Loucy (cell line): ENCODE measurements around the gene SPAG6.

Experiments
- H2AFZ ChIP-seq: fragments of 200-600 bp; sonication (generic); 2 replicates; pipeline ENCODE4 v1.6.0; 2016; ENCODE audit warnings: antibody characterized with exemption, mild to moderate bottlenecking, low read length, moderate library complexity
- H3F3A ChIP-seq: fragments of 200-600 bp; 2 replicates; pipeline ENCODE4 v1.6.0; 2016; ENCODE audit warnings: antibody characterized with exemption, low read depth, mild to moderate bottlenecking
- H3K27me3 ChIP-seq: fragments of 200-600 bp; sonication (generic); 2 replicates; pipeline ENCODE4 v1.6.1; 2014; ENCODE audit warnings: low read length, mild to moderate bottlenecking; ENCODE audit not compliant: insufficient read depth, poor library complexity, severe bottlenecking
- H3K36me3 ChIP-seq: fragments of 200-600 bp; sonication (generic); 2 replicates; pipeline ENCODE4 v1.6.1; 2016; ENCODE audit warnings: low read length; ENCODE audit not compliant: insufficient read depth
- H3K4me1 ChIP-seq: fragments of 200-600 bp; sonication (generic); 2 replicates; pipeline ENCODE4 v1.5.1; 2014; ENCODE audit warnings: low read length, mild to moderate bottlenecking; ENCODE audit not compliant: insufficient read depth, poor library complexity, severe bottlenecking
- H3K4me2 ChIP-seq: fragments of 200-600 bp; sonication (generic); 2 replicates; pipeline ENCODE4 v1.6.0; 2014; ENCODE audit warnings: antibody characterized with exemption, low read length, low read depth, mild to moderate bottlenecking; ENCODE audit not compliant: poor library complexity, severe bottlenecking
- H3K4me3 ChIP-seq: fragments of 200-600 bp; sonication (generic); 2 replicates; pipeline ENCODE4 v1.5.1; 2014; ENCODE audit warnings: low read length, mild to moderate bottlenecking, mixed read lengths; ENCODE audit not compliant: poor library complexity, severe bottlenecking
- H3K79me2 ChIP-seq: fragments of 200-600 bp; sonication (generic); 2 replicates; pipeline ENCODE4 v1.6.1; 2014; ENCODE audit warnings: low read length; ENCODE audit not compliant: insufficient read depth
- H3K9ac ChIP-seq: fragments of 200-600 bp; sonication (generic); 2 replicates; pipeline ENCODE4 v1.6.0; 2014; ENCODE audit warnings: mild to moderate bottlenecking, low read depth, low read length, moderate library complexity; ENCODE audit not compliant: poor library complexity, severe bottlenecking
- H3K9me2 ChIP-seq: fragments of 200-600 bp; sonication (generic); replicated peaks from 2 replicates; pipeline ENCODE4 v1.6.1; 2016; ENCODE audit warnings: low read depth, low read length, mixed read lengths
- H3K9me3 ChIP-seq: fragments of 200-600 bp; sonication (generic); 2 replicates; pipeline ENCODE4 v1.6.1; 2014; ENCODE audit warnings: mild to moderate bottlenecking, antibody characterized with exemption, low read length, low read depth; ENCODE audit not compliant: insufficient read depth
- H4K20me1 ChIP-seq: fragments of 200-600 bp; sonication (generic); 2 replicates; pipeline ENCODE4 v1.6.0; 2014; ENCODE audit warnings: antibody characterized with exemption, low read length, mild to moderate bottlenecking; ENCODE audit not compliant: insufficient read depth, poor library complexity, severe bottlenecking
- EZH2phosphoT487 ChIP-seq: fragments of 200-600 bp; IDR thresholded peaks from 2 replicates; pipeline ENCODE4 v1.6.1; 2018; ENCODE audit warnings: antibody characterized with exemption, mild to moderate bottlenecking, moderate library complexity, borderline replicate concordance
- TF ChIP-seq, protein P1 (sequence below): fragments of 200-600 bp; sonication (generic); conservative IDR thresholded peaks from 2 replicates; pipeline ENCODE4 v1.5.1; 2014; ENCODE audit warnings: mild to moderate bottlenecking, antibody characterized with exemption, low read length

SPAG6 gene

DNA sequence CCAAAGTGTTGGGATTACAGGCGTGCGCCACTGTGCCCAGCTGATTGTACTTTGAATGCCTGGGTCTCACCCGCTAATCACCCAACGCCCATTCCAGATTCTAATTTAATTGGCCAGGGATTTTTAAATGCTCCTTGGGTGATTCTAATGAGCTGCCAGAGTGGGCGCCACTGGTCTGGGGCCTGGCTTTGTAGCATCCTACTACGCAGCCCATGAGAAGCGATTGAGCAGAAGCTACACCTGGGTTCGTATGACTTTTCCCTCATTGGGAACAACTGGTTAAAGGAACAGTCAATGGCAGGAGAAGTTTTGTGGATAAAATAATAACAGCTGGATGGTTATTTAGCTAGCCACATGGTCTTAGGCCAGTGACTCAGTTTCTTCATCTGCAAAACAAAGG lies 108.0 kb downstream of the SPAG6 start:
- H3K4me2 ChIP-seq: no peak overlapping the region
- H3K4me1 ChIP-seq: no peaks in the 10 kb centered on the region
- H3K79me2 ChIP-seq: no peaks in the 10 kb centered on the region
- H3K9me3 ChIP-seq: no peaks in the 10 kb centered on the region
- no peaks in the 10 kb centered on the region for H3F3A ChIP-seq
- H3K4me3 ChIP-seq: no peak overlapping the region
- TF ChIP-seq EZH2phosphoT487: no peak
- TF ChIP-seq, protein P1, sequence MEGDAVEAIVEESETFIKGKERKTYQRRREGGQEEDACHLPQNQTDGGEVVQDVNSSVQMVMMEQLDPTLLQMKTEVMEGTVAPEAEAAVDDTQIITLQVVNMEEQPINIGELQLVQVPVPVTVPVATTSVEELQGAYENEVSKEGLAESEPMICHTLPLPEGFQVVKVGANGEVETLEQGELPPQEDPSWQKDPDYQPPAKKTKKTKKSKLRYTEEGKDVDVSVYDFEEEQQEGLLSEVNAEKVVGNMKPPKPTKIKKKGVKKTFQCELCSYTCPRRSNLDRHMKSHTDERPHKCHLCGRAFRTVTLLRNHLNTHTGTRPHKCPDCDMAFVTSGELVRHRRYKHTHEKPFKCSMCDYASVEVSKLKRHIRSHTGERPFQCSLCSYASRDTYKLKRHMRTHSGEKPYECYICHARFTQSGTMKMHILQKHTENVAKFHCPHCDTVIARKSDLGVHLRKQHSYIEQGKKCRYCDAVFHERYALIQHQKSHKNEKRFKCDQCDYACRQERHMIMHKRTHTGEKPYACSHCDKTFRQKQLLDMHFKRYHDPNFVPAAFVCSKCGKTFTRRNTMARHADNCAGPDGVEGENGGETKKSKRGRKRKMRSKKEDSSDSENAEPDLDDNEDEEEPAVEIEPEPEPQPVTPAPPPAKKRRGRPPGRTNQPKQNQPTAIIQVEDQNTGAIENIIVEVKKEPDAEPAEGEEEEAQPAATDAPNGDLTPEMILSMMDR: peak; percentile 19; the same call in 1 of the 2 replicates
- H3K27me3 ChIP-seq: no peaks in the 10 kb centered on the region
- no peaks in the 10 kb centered on the region for H4K20me1 ChIP-seq
- no peaks in the 10 kb centered on the region for H3K36me3 ChIP-seq
- no peak overlapping the region for H3K9ac ChIP-seq
- H2AFZ ChIP-seq: no peak overlapping the region
- H3K9me2 ChIP-seq: no peaks in the 10 kb centered on the region

DNA sequence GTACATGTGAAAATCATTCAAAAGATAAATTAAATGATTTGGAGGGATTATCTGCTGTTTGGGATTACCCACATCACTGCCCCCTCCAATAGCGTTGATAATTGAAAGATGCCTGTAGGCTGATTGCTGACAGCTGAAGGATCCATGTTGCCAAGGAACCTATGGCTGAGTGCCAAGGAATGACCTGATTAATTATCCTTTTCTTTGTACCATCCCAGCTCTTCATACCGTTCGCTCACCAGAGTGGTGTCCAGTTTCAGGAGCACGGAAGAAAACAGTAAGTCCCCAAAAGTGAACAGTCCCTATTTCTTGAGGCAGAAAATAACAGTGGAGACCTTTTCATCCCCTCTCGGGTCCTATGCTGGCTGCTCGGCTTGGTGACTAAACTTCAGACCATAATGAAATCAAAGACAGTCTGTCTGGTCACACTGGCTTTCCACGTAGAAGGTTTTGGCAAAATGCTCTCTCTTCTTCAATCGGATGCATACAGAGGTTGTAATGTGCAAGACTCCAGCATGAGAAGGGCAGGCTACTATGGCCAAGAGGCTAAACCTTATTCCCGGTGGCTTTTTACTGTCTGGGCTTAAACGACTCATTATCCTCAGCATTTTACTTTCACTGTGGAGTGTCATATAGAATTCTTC lies 108.8 kb downstream of the SPAG6 start:
- no peaks in the 10 kb centered on the region for H3K27me3 ChIP-seq
- no peak overlapping the region for H2AFZ ChIP-seq
- H3K79me2 ChIP-seq: no peaks in the 10 kb centered on the region
- no peaks in the 10 kb centered on the region for H4K20me1 ChIP-seq
- no peaks in the 10 kb centered on the region for H3K36me3 ChIP-seq
- H3K4me3 ChIP-seq: no peak overlapping the region
- H3K9me3 ChIP-seq: no peaks in the 10 kb centered on the region
- H3K4me1 ChIP-seq: no peaks in the 10 kb centered on the region
- no peak for TF ChIP-seq EZH2phosphoT487
- TF ChIP-seq, protein P1: no peak
- no peaks in the 10 kb centered on the region for H3K9me2 ChIP-seq
- no peak overlapping the region for H3K9ac ChIP-seq
- H3K4me2 ChIP-seq: no peak overlapping the region
- H3F3A ChIP-seq: no peaks in the 10 kb centered on the region

DNA sequence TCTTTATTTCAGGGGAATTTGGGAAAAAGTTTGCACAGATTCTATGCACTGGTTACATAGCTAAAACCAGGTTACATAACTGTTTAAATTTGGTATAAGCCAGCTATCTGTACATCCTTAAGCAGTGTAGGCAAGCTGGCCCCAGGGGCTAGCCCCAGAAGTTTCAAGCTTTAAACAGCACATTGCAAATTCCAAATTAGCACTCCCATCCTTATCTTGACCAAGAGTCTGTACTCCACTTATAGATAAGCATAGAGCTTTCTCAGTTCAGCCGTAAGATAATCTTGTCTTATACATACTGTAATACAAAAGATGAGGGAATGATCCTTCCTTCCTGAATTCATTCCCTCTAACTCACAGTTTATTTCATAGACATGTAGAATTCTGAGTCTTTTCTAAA lies 109.3 kb downstream of the SPAG6 start:
- Histone ChIP-seq H3K9ac (no peak overlapping the region), H3K9me2 (no peaks in the 10 kb centered on the region), H3K27me3 (no peaks in the 10 kb centered on the region), H3K36me3 (no peaks in the 10 kb centered on the region), H3F3A (no peaks in the 10 kb centered on the region), H3K4me3 (no peak overlapping the region), H3K9me3 (no peaks in the 10 kb centered on the region), H3K4me1 (no peaks in the 10 kb centered on the region), H3K4me2 (no peak overlapping the region), H3K79me2 (no peaks in the 10 kb centered on the region), H2AFZ (no peak overlapping the region), H4K20me1 (no peaks in the 10 kb centered on the region)
- TF ChIP-seq EZH2phosphoT487: no peak
- TF ChIP-seq, protein P1: no peak
